Measurements from ENCODE around the gene CHST15.

DNA sequence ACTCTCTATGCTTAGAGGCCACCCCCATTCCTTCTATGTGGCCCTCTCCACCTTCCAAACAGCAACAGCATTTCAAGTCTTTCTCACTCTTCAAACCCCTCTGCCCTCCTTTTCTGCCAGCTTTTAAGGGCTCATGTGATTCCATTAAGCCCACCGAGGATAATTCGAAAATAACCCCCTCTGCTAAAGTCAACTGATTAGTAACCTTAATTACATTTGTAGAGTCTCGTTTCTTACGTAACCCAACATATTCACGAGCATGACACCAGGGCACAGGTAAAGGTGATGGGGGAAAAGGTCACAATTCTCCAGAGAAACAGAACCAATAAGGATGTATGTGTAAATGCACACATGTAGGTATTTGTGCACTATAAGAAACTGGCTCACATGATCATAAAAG lies 6.7 kb upstream of the CHST15 start:
- TF ChIP-seq EP300 (IDR thresholded peaks at IDR 0.05) (no peak), CTCF (IDR thresholded peaks at IDR 0.05) (no peak), POLR2A (IDR thresholded peaks at IDR 0.05) (no peak)
